8988T (cell line): ENCODE results near the gene NAV3.

Source experiments
- DNase-seq: peaks from one replicate; pipeline ENCODE4 v3.0.0; 2011

NAV3 gene

GRCh38 chr12:77830583-77831351, at the start of gene NAV3:
Gene NAV3, plus strand, starts transcription at chr12:77830894. Its CDS starts 568 bp downstream, at chr12:77831462.
- no peak for DNase-seq

DNA sequence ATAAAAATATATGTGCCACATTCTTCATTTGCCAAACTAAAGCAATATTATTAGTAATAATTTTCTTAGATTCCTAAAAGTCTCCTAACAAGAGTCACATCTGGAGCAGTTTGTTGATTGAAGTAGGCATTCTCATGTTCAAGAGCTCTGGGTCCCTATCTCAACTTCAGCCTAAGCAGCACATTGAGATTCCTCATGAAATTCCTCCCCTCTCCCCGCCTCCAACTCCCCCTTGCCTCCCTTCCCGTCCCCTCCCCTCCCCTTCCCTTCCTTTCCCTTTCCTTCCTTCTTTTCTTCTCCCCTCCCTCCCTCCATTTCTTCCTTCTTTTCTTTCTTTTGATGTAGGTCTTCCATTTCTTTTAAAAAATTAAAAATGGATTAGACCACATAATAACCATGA, 48.7 kb upstream of the NAV3 start:
- no peak for DNase-seq

GRCh38 chr12:77782766-77783165, 47.9 kb upstream of the NAV3 start:
- no peak for DNase-seq

- no peak for DNase-seq
These were observed 45.5 kb upstream of the NAV3 start for GRCh38 chr12:77785211-77785610.

- no peak for DNase-seq
These were observed 44.0 kb upstream of the NAV3 start for GRCh38 chr12:77786675-77787074.

- DNase-seq, result no peak
These were observed 42.2 kb upstream of the NAV3 start for GRCh38 chr12:77788231-77789168.

DNA sequence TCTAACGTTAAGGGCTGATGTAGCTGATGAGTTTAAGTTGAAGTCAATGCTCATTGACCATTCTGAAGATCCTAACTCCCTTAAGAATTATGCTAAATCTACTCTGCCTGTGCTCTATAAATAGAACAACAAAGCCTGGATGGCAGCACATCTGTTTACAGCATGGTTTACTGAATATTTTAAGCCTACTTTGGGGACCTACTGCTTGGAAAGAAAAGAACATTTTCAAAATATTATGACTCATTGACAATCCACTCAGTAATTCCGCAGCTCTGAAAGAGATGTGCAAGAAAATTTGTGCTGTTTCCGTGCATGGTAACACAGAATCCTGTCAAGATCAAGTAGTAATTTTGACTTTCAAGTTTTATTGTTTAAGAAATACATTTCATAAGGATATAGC, 35.0 kb upstream of the NAV3 start:
- DNase-seq, result no peak

GRCh38 chr12:77796775-77797174, 33.9 kb upstream of the NAV3 start:
- DNase-seq, result no peak

DNA sequence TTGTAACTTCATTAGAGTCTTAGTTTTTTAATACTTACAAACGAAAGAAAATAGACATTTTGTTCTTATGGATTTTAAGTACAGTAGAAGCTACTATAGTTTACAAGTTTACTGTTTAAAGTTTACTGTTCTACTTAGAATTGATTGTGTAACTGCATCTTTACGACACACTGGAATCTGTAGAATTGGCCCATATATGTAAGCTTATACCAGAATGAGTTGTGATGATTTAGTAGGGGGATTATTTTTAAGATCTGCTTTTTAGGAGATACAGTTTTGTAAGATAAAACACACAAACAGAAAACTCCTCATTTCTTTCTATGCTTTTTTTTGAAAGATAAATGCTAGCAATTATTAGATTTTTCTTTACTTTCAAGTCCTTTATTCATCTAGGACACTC, 30.2 kb upstream of the NAV3 start:
- DNase-seq, result no peak

DNA sequence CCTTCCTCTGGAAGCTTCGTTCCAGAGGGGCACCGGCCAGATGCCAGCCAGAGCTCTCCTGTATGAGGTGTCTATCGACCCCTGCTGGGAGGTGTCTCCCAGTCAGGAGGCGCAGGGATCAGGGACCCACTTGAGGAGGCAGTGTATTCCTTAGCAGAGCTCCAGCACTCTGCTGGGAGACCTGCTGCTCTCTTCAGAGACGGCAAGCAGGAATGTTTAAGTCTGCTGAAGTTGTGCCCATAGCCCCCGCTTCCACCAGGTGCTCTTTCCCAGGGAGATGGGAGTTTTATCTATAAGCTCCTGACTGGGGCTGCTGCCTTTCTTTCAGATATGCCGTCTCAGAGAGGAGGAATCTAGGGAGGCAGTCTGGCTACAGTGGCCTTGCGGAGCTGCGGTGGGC, 22.2 kb upstream of the NAV3 start:
- no peak for DNase-seq

DNA sequence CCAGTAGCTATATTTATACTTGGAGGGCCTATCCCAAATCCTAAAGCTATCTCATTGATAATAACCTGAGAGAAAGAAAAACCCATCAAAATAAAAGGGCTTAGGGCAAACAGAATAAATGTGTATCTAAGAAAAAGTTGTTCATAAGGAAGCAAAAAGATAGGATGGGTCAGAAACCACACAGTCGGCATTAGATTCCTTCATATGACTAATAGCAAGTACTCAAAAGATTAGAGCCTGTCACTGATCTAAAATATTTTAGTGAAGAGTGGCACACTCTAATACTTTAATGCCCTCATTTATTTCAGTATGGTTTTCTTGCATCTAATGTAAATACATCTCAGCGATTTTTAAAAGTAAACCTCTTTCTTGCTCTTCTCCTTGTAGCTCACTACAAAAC, 17.1 kb upstream of the NAV3 start:
- no peak for DNase-seq

GRCh38 chr12:77814386-77814785, 16.3 kb upstream of the NAV3 start:
- no peak for DNase-seq

GRCh38 chr12:77816196-77816595, 14.5 kb upstream of the NAV3 start:
- DNase-seq, result no peak

- DNase-seq, result no peak
These were observed 13.4 kb upstream of the NAV3 start for GRCh38 chr12:77817276-77817675.

DNA sequence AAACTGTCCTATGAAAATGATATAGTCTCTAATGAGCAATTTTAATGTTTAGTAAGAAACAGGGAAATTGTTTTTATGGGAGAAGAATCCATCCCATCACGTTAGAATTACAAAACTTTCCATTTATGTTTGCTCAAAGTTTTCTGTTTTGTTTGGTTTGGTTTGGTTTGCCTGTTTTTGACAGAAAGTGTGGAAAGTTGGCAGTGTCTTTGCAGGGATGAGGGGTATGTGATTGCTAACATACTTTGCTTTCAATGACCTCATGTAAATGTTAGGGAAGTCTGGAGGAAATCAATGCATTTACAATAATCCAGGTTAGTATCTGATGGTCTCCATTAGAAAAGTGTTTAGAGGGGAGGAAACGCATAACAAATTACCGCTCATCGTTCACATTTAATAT, 12.3 kb upstream of the NAV3 start:
- DNase-seq, result no peak

DNA sequence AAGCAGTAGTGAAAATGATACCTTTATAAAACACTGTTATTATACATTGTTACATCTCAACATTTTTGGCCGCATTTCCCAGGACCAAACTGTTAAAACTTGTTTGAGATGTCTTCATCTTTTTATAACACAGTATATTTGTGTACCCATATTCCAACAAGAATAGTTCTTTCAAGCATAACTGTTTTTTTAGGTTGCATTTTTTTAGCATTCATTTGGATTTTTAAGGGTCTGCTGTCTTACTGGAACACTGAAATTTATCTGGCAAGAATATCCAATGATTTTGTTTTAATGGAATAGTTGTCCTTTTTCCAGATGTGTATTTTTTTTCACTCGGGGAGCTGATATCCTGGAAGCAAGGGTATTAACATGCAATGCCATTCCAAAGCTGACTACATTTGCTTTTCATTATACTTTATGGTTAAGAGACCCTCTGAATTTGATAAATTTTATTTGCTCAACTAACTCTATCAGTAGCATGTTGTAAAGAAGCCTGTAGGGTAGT, 8.9 kb upstream of the NAV3 start:
- DNase-seq, result no peak

DNA sequence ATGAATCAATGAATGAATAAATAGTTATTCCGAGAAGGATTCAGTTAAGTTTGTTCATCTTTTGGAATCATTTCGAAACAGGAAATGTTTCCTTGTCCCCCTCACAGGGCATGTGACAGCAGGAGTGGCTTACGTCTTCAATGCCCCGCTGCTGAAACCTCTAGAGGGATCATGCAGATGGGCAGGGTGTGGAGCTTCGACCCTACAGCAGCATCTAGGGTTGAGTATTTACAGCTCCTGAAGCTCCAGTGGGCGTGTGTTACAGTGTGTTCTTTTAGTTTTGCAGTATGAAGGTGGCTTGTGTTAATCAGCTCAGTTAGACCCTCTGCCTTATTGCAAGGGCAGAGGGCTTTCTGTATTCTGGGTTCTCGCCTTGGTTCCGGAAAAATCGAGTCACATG, 2.6 kb downstream of the NAV3 start:
- DNase-seq, result no peak

GRCh38 chr12:77834618-77835017, 3.9 kb downstream of the NAV3 start:
- DNase-seq, result no peak

DNA sequence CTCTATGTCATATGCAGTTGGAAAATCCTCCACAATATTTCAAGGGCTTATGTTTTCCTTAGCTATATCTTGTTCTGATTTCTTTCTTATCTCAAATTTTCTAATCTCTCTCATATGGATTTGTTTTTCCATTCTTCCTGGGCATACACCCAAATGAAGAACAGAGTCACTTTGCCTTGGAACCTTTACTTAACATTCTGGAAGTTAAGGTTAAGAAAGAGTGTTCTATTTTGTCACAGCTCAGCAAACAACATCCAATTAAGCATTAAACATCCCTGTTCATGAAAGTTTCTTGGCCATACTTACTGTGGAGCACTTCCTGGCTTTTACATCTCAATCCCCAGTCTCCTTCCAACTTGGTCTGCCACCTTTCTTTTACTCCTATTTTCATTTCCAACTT, 5.3 kb downstream of the NAV3 start:
- no peak for DNase-seq

- DNase-seq, result no peak
These were observed 7.2 kb downstream of the NAV3 start for GRCh38 chr12:77837876-77838291.

GRCh38 chr12:77841521-77841920, 10.8 kb downstream of the NAV3 start:
- DNase-seq, result no peak

DNA sequence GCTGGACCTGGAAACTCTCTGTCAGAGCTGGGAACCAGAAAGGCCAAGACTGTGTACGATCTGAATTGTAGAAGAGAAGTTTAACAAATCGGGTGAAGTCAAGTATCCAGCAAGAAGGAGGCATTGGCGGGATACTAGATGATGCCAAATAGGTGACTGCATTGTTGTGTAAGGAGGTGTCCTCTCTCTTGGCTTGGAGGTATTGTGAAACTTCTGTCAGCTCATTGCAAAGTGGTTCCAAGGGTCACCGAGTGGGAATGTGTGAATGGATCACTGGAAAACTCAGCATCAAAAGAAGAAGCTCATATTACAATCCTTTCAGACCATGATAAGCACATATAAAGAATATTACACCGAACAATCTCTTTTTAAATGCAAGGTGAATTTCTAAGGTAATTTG, 11.7 kb downstream of the NAV3 start:
- DNase-seq, result no peak

- DNase-seq, result no peak
These were observed 15.1 kb downstream of the NAV3 start for GRCh38 chr12:77845831-77846230.

- no peak for DNase-seq
These were observed 16.4 kb downstream of the NAV3 start for GRCh38 chr12:77847060-77847541.
